H1 (cell line): ENCODE data around the gene CCDC141. TPM values are rescaled to one million over a fixed set of nuclear protein-coding genes. Genes with fewer than 3 reads are reported as not detected.

Source experiments
- JUND ChIP-seq: IDR thresholded peaks from 2 replicates; pipeline ENCODE4 v1.6.1; 2011; ENCODE audit warnings: mild to moderate bottlenecking, improper control_type of control experiment, low read length
- NRF1 ChIP-seq: IDR thresholded peaks from 2 replicates; pipeline ENCODE4 v1.6.1; 2011; ENCODE audit warnings: mild to moderate bottlenecking, low read depth, low read length, improper control_type of control experiment
- TBP ChIP-seq: IDR thresholded peaks from 2 replicates; pipeline ENCODE4 v1.6.1; 2011; ENCODE audit warnings: low read depth, low read length, improper control_type of control experiment
- polyA plus RNA-seq, 7 experiments: library from polyadenylated mRNA; depleted of rRNA in 3 of 7; stranded (reverse) in 5 of 7; unstranded in 2 of 7; fragments of >200 nt in 5 of 7; fragments of 200-250 nt in 2 of 7; gene quantifications; 1 replicate in 5 of 7; 2 replicates in 1 of 7; 4 replicates in 1 of 7; pipeline versions ENCODE4 v1.2.1 to v1.2.3, GENCODE V29; 2011 to 2013; ENCODE audit warnings: missing spikeins in 2 of 7, mixed read lengths in 2 of 7
- total RNA-seq: library from RNA; stranded (reverse); fragmentation: NEBNext Ultra II Directional; extraction: Animal tissue kit (Norgen Biotek cat#: 25700); gene quantifications from 2 replicates; pipeline ENCODE4 v1.2.1, GENCODE V29; 2021
- TF ChIP-seq, protein P1 (sequence below): fragments of 300-600 bp; sonication (generic); IDR thresholded peaks from 2 replicates; pipeline ENCODE4 v1.7.1; 2012; ENCODE audit warnings: low read length, moderate library complexity, mild to moderate bottlenecking, inconsistent platforms; ENCODE audit not compliant: insufficient replicate concordance

The CCDC141 gene
- total and polyA plus RNA-seq, 2 of the 8 experiments (the other 6 are each of a cell fraction or from before 2014, with no cell fraction given) = 0.56 to 21.6 TPM

DNA sequence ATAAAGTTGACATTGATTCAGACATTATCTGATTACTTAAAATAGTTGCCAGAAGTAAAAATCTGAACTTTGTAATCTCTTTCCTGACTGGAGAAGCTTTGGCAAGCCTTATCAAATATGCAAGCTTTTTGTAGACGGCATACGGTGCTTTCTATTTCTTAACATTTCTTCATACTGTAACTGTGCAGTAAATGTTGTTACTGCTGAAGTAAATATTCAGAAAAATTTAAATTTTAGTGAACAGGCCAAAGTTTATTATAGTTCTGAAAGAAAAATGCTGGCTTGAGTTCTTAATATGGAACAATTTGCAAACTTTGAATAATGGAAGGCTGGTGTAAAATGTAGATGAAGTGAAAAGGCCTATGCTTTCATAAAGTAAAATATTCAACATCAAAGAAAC, 244.5 kb downstream of the CCDC141 start (continued):
- TF ChIP-seq, protein P1, sequence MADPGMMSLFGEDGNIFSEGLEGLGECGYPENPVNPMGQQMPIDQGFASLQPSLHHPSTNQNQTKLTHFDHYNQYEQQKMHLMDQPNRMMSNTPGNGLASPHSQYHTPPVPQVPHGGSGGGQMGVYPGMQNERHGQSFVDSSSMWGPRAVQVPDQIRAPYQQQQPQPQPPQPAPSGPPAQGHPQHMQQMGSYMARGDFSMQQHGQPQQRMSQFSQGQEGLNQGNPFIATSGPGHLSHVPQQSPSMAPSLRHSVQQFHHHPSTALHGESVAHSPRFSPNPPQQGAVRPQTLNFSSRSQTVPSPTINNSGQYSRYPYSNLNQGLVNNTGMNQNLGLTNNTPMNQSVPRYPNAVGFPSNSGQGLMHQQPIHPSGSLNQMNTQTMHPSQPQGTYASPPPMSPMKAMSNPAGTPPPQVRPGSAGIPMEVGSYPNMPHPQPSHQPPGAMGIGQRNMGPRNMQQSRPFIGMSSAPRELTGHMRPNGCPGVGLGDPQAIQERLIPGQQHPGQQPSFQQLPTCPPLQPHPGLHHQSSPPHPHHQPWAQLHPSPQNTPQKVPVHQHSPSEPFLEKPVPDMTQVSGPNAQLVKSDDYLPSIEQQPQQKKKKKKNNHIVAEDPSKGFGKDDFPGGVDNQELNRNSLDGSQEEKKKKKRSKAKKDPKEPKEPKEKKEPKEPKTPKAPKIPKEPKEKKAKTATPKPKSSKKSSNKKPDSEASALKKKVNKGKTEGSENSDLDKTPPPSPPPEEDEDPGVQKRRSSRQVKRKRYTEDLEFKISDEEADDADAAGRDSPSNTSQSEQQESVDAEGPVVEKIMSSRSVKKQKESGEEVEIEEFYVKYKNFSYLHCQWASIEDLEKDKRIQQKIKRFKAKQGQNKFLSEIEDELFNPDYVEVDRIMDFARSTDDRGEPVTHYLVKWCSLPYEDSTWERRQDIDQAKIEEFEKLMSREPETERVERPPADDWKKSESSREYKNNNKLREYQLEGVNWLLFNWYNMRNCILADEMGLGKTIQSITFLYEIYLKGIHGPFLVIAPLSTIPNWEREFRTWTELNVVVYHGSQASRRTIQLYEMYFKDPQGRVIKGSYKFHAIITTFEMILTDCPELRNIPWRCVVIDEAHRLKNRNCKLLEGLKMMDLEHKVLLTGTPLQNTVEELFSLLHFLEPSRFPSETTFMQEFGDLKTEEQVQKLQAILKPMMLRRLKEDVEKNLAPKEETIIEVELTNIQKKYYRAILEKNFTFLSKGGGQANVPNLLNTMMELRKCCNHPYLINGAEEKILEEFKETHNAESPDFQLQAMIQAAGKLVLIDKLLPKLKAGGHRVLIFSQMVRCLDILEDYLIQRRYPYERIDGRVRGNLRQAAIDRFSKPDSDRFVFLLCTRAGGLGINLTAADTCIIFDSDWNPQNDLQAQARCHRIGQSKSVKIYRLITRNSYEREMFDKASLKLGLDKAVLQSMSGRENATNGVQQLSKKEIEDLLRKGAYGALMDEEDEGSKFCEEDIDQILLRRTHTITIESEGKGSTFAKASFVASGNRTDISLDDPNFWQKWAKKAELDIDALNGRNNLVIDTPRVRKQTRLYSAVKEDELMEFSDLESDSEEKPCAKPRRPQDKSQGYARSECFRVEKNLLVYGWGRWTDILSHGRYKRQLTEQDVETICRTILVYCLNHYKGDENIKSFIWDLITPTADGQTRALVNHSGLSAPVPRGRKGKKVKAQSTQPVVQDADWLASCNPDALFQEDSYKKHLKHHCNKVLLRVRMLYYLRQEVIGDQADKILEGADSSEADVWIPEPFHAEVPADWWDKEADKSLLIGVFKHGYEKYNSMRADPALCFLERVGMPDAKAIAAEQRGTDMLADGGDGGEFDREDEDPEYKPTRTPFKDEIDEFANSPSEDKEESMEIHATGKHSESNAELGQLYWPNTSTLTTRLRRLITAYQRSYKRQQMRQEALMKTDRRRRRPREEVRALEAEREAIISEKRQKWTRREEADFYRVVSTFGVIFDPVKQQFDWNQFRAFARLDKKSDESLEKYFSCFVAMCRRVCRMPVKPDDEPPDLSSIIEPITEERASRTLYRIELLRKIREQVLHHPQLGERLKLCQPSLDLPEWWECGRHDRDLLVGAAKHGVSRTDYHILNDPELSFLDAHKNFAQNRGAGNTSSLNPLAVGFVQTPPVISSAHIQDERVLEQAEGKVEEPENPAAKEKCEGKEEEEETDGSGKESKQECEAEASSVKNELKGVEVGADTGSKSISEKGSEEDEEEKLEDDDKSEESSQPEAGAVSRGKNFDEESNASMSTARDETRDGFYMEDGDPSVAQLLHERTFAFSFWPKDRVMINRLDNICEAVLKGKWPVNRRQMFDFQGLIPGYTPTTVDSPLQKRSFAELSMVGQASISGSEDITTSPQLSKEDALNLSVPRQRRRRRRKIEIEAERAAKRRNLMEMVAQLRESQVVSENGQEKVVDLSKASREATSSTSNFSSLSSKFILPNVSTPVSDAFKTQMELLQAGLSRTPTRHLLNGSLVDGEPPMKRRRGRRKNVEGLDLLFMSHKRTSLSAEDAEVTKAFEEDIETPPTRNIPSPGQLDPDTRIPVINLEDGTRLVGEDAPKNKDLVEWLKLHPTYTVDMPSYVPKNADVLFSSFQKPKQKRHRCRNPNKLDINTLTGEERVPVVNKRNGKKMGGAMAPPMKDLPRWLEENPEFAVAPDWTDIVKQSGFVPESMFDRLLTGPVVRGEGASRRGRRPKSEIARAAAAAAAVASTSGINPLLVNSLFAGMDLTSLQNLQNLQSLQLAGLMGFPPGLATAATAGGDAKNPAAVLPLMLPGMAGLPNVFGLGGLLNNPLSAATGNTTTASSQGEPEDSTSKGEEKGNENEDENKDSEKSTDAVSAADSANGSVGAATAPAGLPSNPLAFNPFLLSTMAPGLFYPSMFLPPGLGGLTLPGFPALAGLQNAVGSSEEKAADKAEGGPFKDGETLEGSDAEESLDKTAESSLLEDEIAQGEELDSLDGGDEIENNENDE = no peak
- no peak for TF ChIP-seq TBP
- no peak for TF ChIP-seq JUND
- no peak for TF ChIP-seq NRF1
